ENCODE measurements around the gene PRKAG3. TPM values are rescaled to one million over a fixed set of nuclear protein-coding genes. Genes with fewer than 3 reads are reported as not detected.

PRKAG3 gene
- total RNA-seq, 3 donors from 2014 or later (not counting 1 experiment from before 2014, with no cell fraction given): not detected

DNA sequence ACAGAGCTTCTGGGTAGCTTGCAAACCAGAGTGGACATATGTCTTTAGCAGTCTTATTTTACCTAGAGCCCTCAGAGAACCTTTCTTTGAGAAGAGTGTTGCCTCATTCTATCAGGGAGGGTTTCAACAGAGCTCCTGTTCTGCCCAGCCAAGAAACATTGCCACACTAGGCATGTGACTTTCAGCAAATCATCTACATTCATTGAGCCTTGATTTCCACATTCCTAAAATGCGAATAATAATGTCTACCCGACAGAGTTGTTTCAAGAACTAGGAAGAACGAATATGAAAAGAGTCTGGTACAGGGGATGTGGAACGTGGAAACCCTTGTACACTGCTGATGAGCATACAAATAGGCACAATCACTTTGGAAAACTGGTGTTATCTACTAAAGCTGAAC is 7.8 kb upstream of the PRKAG3 start:
- WGBS (ENCODE audit: insufficient coverage): 86% methylated on average over 4 of the region's 4 CpGs
- Histone ChIP-seq H3K4me1 (ENCODE audit: control insufficient read depth, insufficient read depth, low read length) (no peaks in the 10 kb centered on the region), H3K9me3 (ENCODE audit: control insufficient read depth, insufficient read depth, low read length) (no peaks in the 10 kb centered on the region), H3K36me3 (ENCODE audit: control insufficient read depth, insufficient read depth, low read length) (no peaks in the 10 kb centered on the region), H3K27ac (ENCODE audit: low read length) (no peak overlapping the region), H3K4me3 (ENCODE audit: low read length) (no peak overlapping the region), H3K27me3 (ENCODE audit: control insufficient read depth, insufficient read depth, low read length) (no peaks in the 10 kb centered on the region)
- TF ChIP-seq, protein P1, sequence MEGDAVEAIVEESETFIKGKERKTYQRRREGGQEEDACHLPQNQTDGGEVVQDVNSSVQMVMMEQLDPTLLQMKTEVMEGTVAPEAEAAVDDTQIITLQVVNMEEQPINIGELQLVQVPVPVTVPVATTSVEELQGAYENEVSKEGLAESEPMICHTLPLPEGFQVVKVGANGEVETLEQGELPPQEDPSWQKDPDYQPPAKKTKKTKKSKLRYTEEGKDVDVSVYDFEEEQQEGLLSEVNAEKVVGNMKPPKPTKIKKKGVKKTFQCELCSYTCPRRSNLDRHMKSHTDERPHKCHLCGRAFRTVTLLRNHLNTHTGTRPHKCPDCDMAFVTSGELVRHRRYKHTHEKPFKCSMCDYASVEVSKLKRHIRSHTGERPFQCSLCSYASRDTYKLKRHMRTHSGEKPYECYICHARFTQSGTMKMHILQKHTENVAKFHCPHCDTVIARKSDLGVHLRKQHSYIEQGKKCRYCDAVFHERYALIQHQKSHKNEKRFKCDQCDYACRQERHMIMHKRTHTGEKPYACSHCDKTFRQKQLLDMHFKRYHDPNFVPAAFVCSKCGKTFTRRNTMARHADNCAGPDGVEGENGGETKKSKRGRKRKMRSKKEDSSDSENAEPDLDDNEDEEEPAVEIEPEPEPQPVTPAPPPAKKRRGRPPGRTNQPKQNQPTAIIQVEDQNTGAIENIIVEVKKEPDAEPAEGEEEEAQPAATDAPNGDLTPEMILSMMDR (IDR thresholded peaks at IDR 0.05): no peak
- Mint-ChIP-seq H3K36me3 (peaks cover 8% of the 10 kb centered on the region), H3K27ac (no peak overlapping the region), H3K9me3 (no peaks in the 10 kb centered on the region), H3K27me3 (ENCODE audit: low read depth in 2 of 2) (peaks cover 31 to 68% of the 10 kb centered on the region in 2 donors), H3K4me1 (no peaks in the 10 kb centered on the region), H3K4me3 (no peak overlapping the region)
- intact Hi-C loops (cut with micrococcal nuclease): no loop called here
- ATAC-seq (no peak), DNase-seq (no peak)

DNA sequence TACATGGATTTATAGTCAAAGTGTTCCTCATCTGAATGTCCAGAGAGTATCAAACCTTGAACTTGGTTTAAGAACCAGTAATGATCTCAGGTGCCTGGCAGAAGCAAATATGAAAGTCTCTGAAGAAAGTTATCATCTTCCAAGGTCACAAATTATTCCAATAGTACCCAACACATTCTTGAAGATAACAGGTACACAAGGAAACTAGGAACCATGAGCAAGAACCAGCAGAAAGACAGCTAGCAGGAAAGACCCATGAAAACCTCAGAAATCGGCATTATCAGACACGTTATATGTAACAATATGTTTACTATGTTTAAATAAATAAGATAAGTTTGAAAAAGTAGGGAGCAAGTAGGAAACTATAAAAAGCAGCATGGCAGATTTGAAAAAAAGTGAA is 5.9 kb upstream of the PRKAG3 start:
- peaks cover 30 to 77% of the 10 kb centered on the region in 2 donors for H3K27me3 Mint-ChIP-seq (ENCODE audit: low read depth in 2 of 2)
- H3K9me3 Mint-ChIP-seq: no peaks in the 10 kb centered on the region
- H3K4me1 ChIP-seq (ENCODE audit: control insufficient read depth, insufficient read depth, low read length): no peaks in the 10 kb centered on the region
- no peaks in the 10 kb centered on the region for H3K4me1 Mint-ChIP-seq
- DNase-seq (no peak), ATAC-seq (no peak)
- H3K36me3 Mint-ChIP-seq: peaks cover 8% of the 10 kb centered on the region
- no peak overlapping the region for H3K4me3 Mint-ChIP-seq
- 92% methylated on average over 2 of the region's 2 CpGs for WGBS (ENCODE audit: insufficient coverage)
- intact Hi-C loops (cut with micrococcal nuclease): no loop called here
- H3K27me3 ChIP-seq (ENCODE audit: control insufficient read depth, insufficient read depth, low read length): no peaks in the 10 kb centered on the region
- no peaks in the 10 kb centered on the region for H3K9me3 ChIP-seq (ENCODE audit: control insufficient read depth, insufficient read depth, low read length)
- H3K27ac ChIP-seq (ENCODE audit: low read length): no peak overlapping the region
- no peak overlapping the region for H3K27ac Mint-ChIP-seq
- TF ChIP-seq, protein P1 (IDR thresholded peaks at IDR 0.05): no peak
- no peak overlapping the region for H3K4me3 ChIP-seq (ENCODE audit: low read length)
- H3K36me3 ChIP-seq (ENCODE audit: control insufficient read depth, insufficient read depth, low read length): no peaks in the 10 kb centered on the region

DNA sequence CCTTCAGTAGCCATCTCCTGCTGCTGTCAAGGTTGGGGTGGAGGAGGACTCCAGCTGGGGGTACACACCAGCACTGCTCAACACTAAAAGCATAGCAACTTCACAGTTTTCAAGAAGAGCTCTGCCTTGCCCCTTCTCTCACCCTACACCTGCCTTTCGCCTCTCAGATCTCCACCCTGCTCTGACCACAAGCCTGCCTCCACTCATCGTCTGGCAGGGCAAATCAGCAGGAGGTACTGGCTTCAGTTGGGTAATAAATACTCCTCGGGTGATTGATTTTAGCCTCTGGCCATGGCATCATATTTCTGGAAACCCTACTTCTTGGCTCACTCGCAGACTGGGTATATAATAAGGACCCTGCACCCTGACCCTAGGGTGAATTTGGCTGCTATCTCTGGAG is 3.1 kb upstream of the PRKAG3 start:
- H3K27me3 Mint-ChIP-seq (ENCODE audit: low read depth in 2 of 2): peaks cover 42 to 65% of the 10 kb centered on the region in 2 donors
- H3K27ac ChIP-seq (ENCODE audit: low read length): no peak overlapping the region
- H3K4me3 Mint-ChIP-seq: no peak overlapping the region
- no peaks in the 10 kb centered on the region for H3K27me3 ChIP-seq (ENCODE audit: control insufficient read depth, insufficient read depth, low read length)
- H3K27ac Mint-ChIP-seq: no peak overlapping the region
- H3K9me3 ChIP-seq (ENCODE audit: control insufficient read depth, insufficient read depth, low read length): no peaks in the 10 kb centered on the region
- no peak overlapping the region for H3K4me3 ChIP-seq (ENCODE audit: low read length)
- peaks cover 8% of the 10 kb centered on the region for H3K36me3 Mint-ChIP-seq
- H3K9me3 Mint-ChIP-seq: no peaks in the 10 kb centered on the region
- DNase-seq (no peak), ATAC-seq (no peak)
- 67% methylated on average over 4 of the region's 4 CpGs for WGBS (ENCODE audit: insufficient coverage)
- no peaks in the 10 kb centered on the region for H3K4me1 ChIP-seq (ENCODE audit: control insufficient read depth, insufficient read depth, low read length)
- TF ChIP-seq, protein P1 (IDR thresholded peaks at IDR 0.05): no peak
- no peaks in the 10 kb centered on the region for H3K36me3 ChIP-seq (ENCODE audit: control insufficient read depth, insufficient read depth, low read length)
- H3K4me1 Mint-ChIP-seq: no peaks in the 10 kb centered on the region
- intact Hi-C loops (cut with micrococcal nuclease): no loop called here

DNA sequence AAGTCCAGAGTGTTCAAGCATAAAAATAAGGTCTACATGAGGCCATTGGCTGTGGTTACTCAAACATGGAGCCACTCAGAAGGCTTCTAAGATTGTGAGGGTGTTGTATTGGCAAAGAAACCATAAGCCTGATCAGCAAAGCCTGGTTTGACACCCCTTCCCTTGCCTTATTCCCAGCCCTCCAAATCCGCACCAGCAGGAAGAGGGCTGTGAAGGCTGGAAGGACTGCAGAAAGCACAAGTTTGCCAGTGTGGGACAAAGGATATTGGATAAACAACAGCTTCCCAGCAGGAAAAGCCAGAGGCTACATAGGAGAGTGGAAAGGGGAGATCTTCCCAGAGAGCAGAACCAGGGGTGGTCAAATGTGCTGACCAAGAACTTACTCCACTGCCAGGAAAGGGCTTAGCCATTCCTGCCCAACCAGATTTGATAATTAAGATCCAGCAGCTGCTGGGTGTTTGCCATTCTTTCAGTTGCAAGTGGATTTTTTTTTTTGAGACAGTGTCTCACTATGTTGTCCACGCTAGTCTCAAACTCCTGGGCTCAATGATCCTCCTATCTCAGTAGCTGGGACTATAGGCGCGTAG is 1.5 kb upstream of the PRKAG3 start:
- no peaks in the 10 kb centered on the region for H3K4me1 ChIP-seq (ENCODE audit: control insufficient read depth, insufficient read depth, low read length)
- DNase-seq (no peak), ATAC-seq (no peak)
- Mint-ChIP-seq H3K36me3 (peaks cover 7% of the 10 kb centered on the region), H3K27me3 (ENCODE audit: low read depth in 2 of 2) (peaks cover 35 to 49% of the 10 kb centered on the region in 2 donors), H3K27ac (no peak overlapping the region), H3K9me3 (no peaks in the 10 kb centered on the region), H3K4me1 (no peaks in the 10 kb centered on the region), H3K4me3 (no peak overlapping the region)
- WGBS (ENCODE audit: insufficient coverage): 95% methylated on average over 4 of the region's 4 CpGs
- no peaks in the 10 kb centered on the region for H3K36me3 ChIP-seq (ENCODE audit: control insufficient read depth, insufficient read depth, low read length)
- TF ChIP-seq, protein P1 (IDR thresholded peaks at IDR 0.05): no peak
- H3K4me3 ChIP-seq (ENCODE audit: low read length): no peak overlapping the region
- no peaks in the 10 kb centered on the region for H3K9me3 ChIP-seq (ENCODE audit: control insufficient read depth, insufficient read depth, low read length)
- intact Hi-C loops (cut with micrococcal nuclease): no loop called here
- H3K27ac ChIP-seq (ENCODE audit: low read length): no peak overlapping the region
- no peaks in the 10 kb centered on the region for H3K27me3 ChIP-seq (ENCODE audit: control insufficient read depth, insufficient read depth, low read length)

Data from natural killer cell (primary cell).